Superior temporal gyrus (tissue), 1 donor: ENCODE results near the gene NUDT14.

ENCODE experiments used
- DNase-seq: peaks from one replicate; pipeline ENCODE4 v3.0.0-alpha.2; 2016; ENCODE audit errors: extremely low spot score

NUDT14 gene

GRCh38 chr14:105212541-105213300 is 31.6 kb upstream of the NUDT14 start:
- DNase-seq = no peak

- DNase-seq = no peak
These were observed 30.6 kb upstream of the NUDT14 start for GRCh38 chr14:105211758-105212089.

GRCh38 chr14:105211086-105211757 is 30.1 kb upstream of the NUDT14 start:
- DNase-seq = no peak

- no peak for DNase-seq
These were observed 29.3 kb upstream of the NUDT14 start for GRCh38 chr14:105210266-105211025.

GRCh38 chr14:105209646-105210045 is 28.5 kb upstream of the NUDT14 start:
- no peak for DNase-seq

GRCh38 chr14:105209091-105209490 is 28.0 kb upstream of the NUDT14 start:
- no peak for DNase-seq

- no peak for DNase-seq
These were observed 27.6 kb upstream of the NUDT14 start for GRCh38 chr14:105208738-105209075.

- no peak for DNase-seq
These were observed 27.1 kb upstream of the NUDT14 start for GRCh38 chr14:105207996-105208737.

GRCh38 chr14:105207460-105207901 is 26.4 kb upstream of the NUDT14 start:
- DNase-seq = no peak

GRCh38 chr14:105206873-105207272 is 25.8 kb upstream of the NUDT14 start:
- no peak for DNase-seq

- DNase-seq = no peak
These were observed 24.6 kb upstream of the NUDT14 start for GRCh38 chr14:105205673-105206208.

GRCh38 chr14:105204931-105205672 is 24.0 kb upstream of the NUDT14 start:
- no peak for DNase-seq

- peak; percentile 72 for DNase-seq
These were observed 23.3 kb upstream of the NUDT14 start for GRCh38 chr14:105204206-105204930.

GRCh38 chr14:105203701-105204100 is 22.6 kb upstream of the NUDT14 start:
- DNase-seq = no peak

- peak; percentile 78 for DNase-seq
These were observed 22.0 kb upstream of the NUDT14 start for GRCh38 chr14:105203057-105203531.

- DNase-seq = no peak
These were observed 20.9 kb upstream of the NUDT14 start for GRCh38 chr14:105201925-105202513.

- no peak for DNase-seq
These were observed 20.2 kb upstream of the NUDT14 start for GRCh38 chr14:105201156-105201924.

- no peak for DNase-seq
These were observed 19.5 kb upstream of the NUDT14 start for GRCh38 chr14:105200641-105201040.

GRCh38 chr14:105200074-105200473 is 19.0 kb upstream of the NUDT14 start:
- DNase-seq = no peak
